ENCODE data around the gene SWSAP1.

GRCh38 chr19:11338569-11339253 lies 35.8 kb upstream of the SWSAP1 start:
- TF ChIP-seq CTCF (IDR thresholded peaks at IDR 0.05) (no peak), ATF6 (CRISPR knock-in tag; IDR thresholded peaks at IDR 0.05) (no peak), NR3C1 (CRISPR knock-in tag; conservative IDR thresholded peaks at IDR 0.05; ENCODE audit: low read depth) (no peak), GABPB1 (CRISPR knock-in tag; IDR thresholded peaks at IDR 0.05) (no peak), IRF1 (CRISPR knock-in tag; IDR thresholded peaks at IDR 0.05) (no peak), FOXJ3 (CRISPR knock-in tag; IDR thresholded peaks at IDR 0.05; ENCODE audit: borderline replicate concordance) (no peak), MAX (CRISPR knock-in tag; IDR thresholded peaks at IDR 0.05) (0 out of 2 replicates have a peak, but pooled peaks have one; percentile 12), AFF4 (CRISPR knock-in tag; IDR thresholded peaks at IDR 0.05; ENCODE audit: borderline replicate concordance) (no peak), KAT7 (CRISPR knock-in tag; IDR thresholded peaks at IDR 0.05; ENCODE audit: borderline replicate concordance) (no peak), ZNF138 (CRISPR knock-in tag; conservative IDR thresholded peaks at IDR 0.05) (no peak), ZNF121 (CRISPR knock-in tag; IDR thresholded peaks at IDR 0.05) (no peak)

Measured in WTC11 (cell line).